OCI-LY7 (cell line): ENCODE data around the gene ZNF516. TPM values are rescaled to one million over a fixed set of nuclear protein-coding genes. Genes with fewer than 3 reads are reported as not detected.

Source experiments
- BruUV-seq: library from RNA; stranded (reverse); fragments of 400-500 nt; replicated peaks from 2 replicates; lab custom pipeline; 2021; lab: Mats Ljungman, UMichigan
- CTCF ChIA-PET: fragments of 300-600 bp; sonication (Branson Sonifier 250); formaldehyde crosslinking; loops from one replicate; lab custom pipeline; 2022; ENCODE audit warnings: antibody characterized with exemption; ENCODE audit not compliant: unreplicated experiment; lab: Charles Lee
- POLR2A ChIA-PET: fragments of 300-600 bp; sonication (Branson Sonifier 250); formaldehyde crosslinking; loops from one replicate; lab custom pipeline; 2022; ENCODE audit warnings: antibody characterized with exemption; lab: Charles Lee
- DNase-seq: peaks from one replicate; pipeline ENCODE4 v3.0.0-alpha.2; 2015; ENCODE audit warnings: low spot score
- H2AFZ ChIP-seq: fragments of 200-600 bp; sonication (generic), shearing (Covaris generic); 2 replicates; pipeline ENCODE4 v1.6.1; 2014; ENCODE audit warnings: mild to moderate bottlenecking, antibody characterized with exemption, low read length, moderate library complexity
- H3K27ac ChIP-seq: fragments of 200-600 bp; sonication (generic); 2 replicates; pipeline ENCODE4 v1.5.1; 2014; ENCODE audit warnings: mixed run types, low read depth, mild to moderate bottlenecking, moderate library complexity, low read length, inconsistent platforms; ENCODE audit not compliant: poor library complexity, severe bottlenecking
- H3K36me3 ChIP-seq: fragments of 200-600 bp; sonication (generic); 2 replicates; pipeline ENCODE4 v1.6.1; 2014; ENCODE audit warnings: mild to moderate bottlenecking, antibody characterized with exemption, low read length, moderate library complexity, mixed read lengths; ENCODE audit not compliant: insufficient read depth
- H3K4me1 ChIP-seq: fragments of 200-600 bp; sonication (generic); 2 replicates; pipeline ENCODE4 v1.5.1; 2014; ENCODE audit warnings: mild to moderate bottlenecking, low read length; ENCODE audit not compliant: insufficient read depth, poor library complexity, severe bottlenecking
- H3K4me2 ChIP-seq: fragments of 200-600 bp; sonication (generic); 2 replicates; pipeline ENCODE4 v1.6.1; 2014; ENCODE audit warnings: mild to moderate bottlenecking, low read length
- H3K4me3 ChIP-seq: fragments of 200-600 bp; sonication (generic); 2 replicates; pipeline ENCODE4 v1.5.1; 2014; ENCODE audit warnings: mild to moderate bottlenecking, low read depth, low read length; ENCODE audit not compliant: poor library complexity, severe bottlenecking
- H3K79me2 ChIP-seq: fragments of 200-600 bp; sonication (generic); 2 replicates; pipeline ENCODE4 v1.6.1; 2016; ENCODE audit warnings: low read depth, mild to moderate bottlenecking, low read length, moderate library complexity, mixed read lengths; ENCODE audit not compliant: insufficient read depth
- H3K9me2 ChIP-seq: fragments of 200-600 bp; sonication (generic); 2 replicates; pipeline ENCODE4 v1.6.1; 2016; ENCODE audit warnings: mild to moderate bottlenecking, low read length, mixed read lengths; ENCODE audit not compliant: insufficient read depth
- H3K9me3 ChIP-seq: fragments of 200-600 bp; sonication (generic); 2 replicates; pipeline ENCODE4 v1.6.1; 2014; ENCODE audit warnings: mild to moderate bottlenecking, mixed run types, low read length, mixed read lengths
- H4K20me1 ChIP-seq: fragments of 200-600 bp; sonication (generic); 2 replicates; pipeline ENCODE4 v1.6.1; 2014; ENCODE audit warnings: mild to moderate bottlenecking, antibody characterized with exemption, low read length, moderate library complexity, mixed read lengths; ENCODE audit not compliant: insufficient read depth
- EZH2phosphoT487 ChIP-seq: fragments of 200-600 bp; sonication (generic); IDR thresholded peaks from 2 replicates; pipeline ENCODE4 v1.6.1; 2018; ENCODE audit warnings: low read depth, borderline replicate concordance, mild to moderate bottlenecking, mixed run types, antibody characterized with exemption, low read length, moderate library complexity, mixed read lengths
- intact Hi-C: fragments of 100-400 bp; cut with micrococcal nuclease; formaldehyde crosslinking; loops from one replicate; pipeline ENCODE4 v1.10.0; 2022; ENCODE audit not compliant: unreplicated experiment
- total RNA-seq, 2 experiments: library from RNA; depleted of rRNA in 1 of 2; stranded (reverse); fragments of >200 nt in 1 of 2; shearing (Covaris generic) in 1 of 2; gene quantifications; 2 replicates each; pipeline ENCODE4 v1.2.3, GENCODE V29; 2014 to 2022
- TF ChIP-seq, protein P1 (sequence below): fragments of 200-600 bp; sonication (generic); conservative IDR thresholded peaks from 2 replicates; pipeline ENCODE4 v1.5.1; 2014; ENCODE audit warnings: mild to moderate bottlenecking, antibody characterized with exemption, low read length, moderate library complexity, mixed read lengths

ZNF516 gene
- total RNA-seq, 2 experiments from 2014 or later, result 16.2 to 32.3 TPM

DNA sequence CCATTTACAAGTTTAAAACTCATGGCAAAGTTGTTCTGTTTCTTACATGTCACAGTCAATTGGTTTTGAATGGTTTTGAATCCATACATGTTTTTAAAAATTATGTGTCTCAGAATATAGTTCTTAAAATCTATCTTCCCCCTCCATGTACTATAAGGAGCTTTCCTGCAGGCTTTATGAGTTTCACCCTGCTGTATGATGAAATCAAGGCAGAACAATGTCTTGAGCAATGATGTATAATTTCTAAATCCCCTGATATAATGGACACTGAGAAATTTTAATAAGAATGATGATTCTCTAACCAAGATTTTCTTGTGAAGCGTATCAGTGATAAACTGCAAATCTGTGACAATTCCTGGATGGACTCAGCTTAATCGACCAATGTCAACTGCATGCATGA, 10.6 kb upstream of the ZNF516 start:
- POLR2A ChIA-PET, result no interaction called here
- no peaks in the 10 kb centered on the region for H4K20me1 ChIP-seq
- DNase-seq, result no peak
- no peak overlapping the region for H3K4me3 ChIP-seq
- H3K4me1 ChIP-seq, result peaks cover 11% of the 10 kb centered on the region
- TF ChIP-seq EZH2phosphoT487, result no peak
- TF ChIP-seq, protein P1, sequence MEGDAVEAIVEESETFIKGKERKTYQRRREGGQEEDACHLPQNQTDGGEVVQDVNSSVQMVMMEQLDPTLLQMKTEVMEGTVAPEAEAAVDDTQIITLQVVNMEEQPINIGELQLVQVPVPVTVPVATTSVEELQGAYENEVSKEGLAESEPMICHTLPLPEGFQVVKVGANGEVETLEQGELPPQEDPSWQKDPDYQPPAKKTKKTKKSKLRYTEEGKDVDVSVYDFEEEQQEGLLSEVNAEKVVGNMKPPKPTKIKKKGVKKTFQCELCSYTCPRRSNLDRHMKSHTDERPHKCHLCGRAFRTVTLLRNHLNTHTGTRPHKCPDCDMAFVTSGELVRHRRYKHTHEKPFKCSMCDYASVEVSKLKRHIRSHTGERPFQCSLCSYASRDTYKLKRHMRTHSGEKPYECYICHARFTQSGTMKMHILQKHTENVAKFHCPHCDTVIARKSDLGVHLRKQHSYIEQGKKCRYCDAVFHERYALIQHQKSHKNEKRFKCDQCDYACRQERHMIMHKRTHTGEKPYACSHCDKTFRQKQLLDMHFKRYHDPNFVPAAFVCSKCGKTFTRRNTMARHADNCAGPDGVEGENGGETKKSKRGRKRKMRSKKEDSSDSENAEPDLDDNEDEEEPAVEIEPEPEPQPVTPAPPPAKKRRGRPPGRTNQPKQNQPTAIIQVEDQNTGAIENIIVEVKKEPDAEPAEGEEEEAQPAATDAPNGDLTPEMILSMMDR, result no peak
- no peaks in the 10 kb centered on the region for H3K79me2 ChIP-seq
- H3K36me3 ChIP-seq, result no peaks in the 10 kb centered on the region
- CTCF ChIA-PET, result no interaction called here
- intact Hi-C loops, result no loop called here
- BruUV-seq, result no TSS peak
- H3K4me2 ChIP-seq, result no peak overlapping the region
- no peaks in the 10 kb centered on the region for H3K9me3 ChIP-seq
- no peak overlapping the region for H3K27ac ChIP-seq
- no peak overlapping the region for H2AFZ ChIP-seq
- no peaks in the 10 kb centered on the region for H3K9me2 ChIP-seq

- H3K4me1 ChIP-seq, result peaks cover 11% of the 10 kb centered on the region
- intact Hi-C loops, result no loop called here
- no peaks in the 10 kb centered on the region for H3K79me2 ChIP-seq
- no peaks in the 10 kb centered on the region for H3K9me2 ChIP-seq
- POLR2A ChIA-PET, result interaction anchor here (0.6 to 0.7 kb wide), 2 partner anchors 23 to 684 kb away, joined by 4 to 6 read pairs; no protein-coding TSS in a partner anchor
- H3K9me3 ChIP-seq, result no peaks in the 10 kb centered on the region
- no peak for DNase-seq
- H4K20me1 ChIP-seq, result no peaks in the 10 kb centered on the region
- no peak overlapping the region for H3K4me2 ChIP-seq
- no peak for TF ChIP-seq EZH2phosphoT487
- TF ChIP-seq, protein P1, result no peak
- 0 out of 2 replicates have a peak overlapping the region, but pooled peaks have one; percentile 36 for H2AFZ ChIP-seq
- H3K27ac ChIP-seq, result no peak overlapping the region
- CTCF ChIA-PET, result no interaction called here
- no peak overlapping the region for H3K4me3 ChIP-seq
- H3K36me3 ChIP-seq, result no peaks in the 10 kb centered on the region
- no TSS peak for BruUV-seq
Measured at GRCh38 chr18:76504749-76505148, 9.7 kb upstream of the ZNF516 start.

- no TSS peak for BruUV-seq
- intact Hi-C loops, result no loop called here
- TF ChIP-seq, protein P1, result no peak
- no peak for TF ChIP-seq EZH2phosphoT487
- ChIA-PET POLR2A (interaction anchor here (0.7 kb wide), 1 partner anchor 22 kb away, joined by 4 read pairs; no protein-coding TSS in a partner anchor), CTCF (no interaction called here)
- Histone ChIP-seq H2AFZ (no peak overlapping the region), H3K4me1 (peaks cover 20% of the 10 kb centered on the region), H3K27ac (no peak overlapping the region), H3K4me2 (no peak overlapping the region), H3K4me3 (no peak overlapping the region), H3K79me2 (no peaks in the 10 kb centered on the region), H3K9me2 (no peaks in the 10 kb centered on the region), H3K9me3 (no peaks in the 10 kb centered on the region), H4K20me1 (no peaks in the 10 kb centered on the region), H3K36me3 (no peaks in the 10 kb centered on the region)
- DNase-seq, result no peak
Measured at GRCh38 chr18:76503649-76504386, 8.8 kb upstream of the ZNF516 start.
